ENCODE data around the gene RHCG.
"Not testable (repeated sequence)": the region's sequence is repeated elsewhere in the genome, so short reads cannot be mapped to it uniquely, and the experiment has no call there.

RHCG gene

DNA sequence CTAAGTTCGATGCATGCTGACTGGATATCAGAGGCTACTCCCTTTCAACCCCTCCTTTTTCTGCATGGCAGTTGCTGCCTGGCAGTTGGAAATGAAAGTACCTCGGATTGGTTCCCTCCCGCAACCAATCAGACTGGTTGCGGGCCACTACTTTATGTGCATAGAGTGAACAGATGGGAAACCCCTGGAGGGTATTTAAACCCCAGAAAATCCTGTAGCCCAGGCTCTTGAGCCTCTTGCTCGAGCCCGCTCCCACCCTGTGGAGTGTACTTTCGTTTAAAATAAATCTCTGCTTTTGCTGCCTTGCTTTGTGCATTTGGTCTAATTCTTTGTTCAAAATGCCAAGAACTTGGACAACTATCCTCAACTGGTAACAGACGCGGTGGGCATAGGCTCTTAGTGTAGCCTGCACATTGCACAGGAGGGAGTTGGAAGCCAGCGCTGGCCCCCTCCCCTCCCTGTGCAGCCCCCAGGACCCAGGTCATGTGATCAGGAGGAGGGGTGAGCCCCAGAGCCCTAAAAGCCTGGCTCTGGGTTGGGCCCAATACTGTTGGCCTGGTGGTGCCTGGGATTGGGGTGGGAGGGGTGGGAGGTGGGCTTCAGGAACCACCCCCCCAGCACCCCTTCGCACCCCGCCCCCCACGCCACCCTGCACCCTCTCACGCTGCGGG lies 26.8 kb downstream of the RHCG start:
- no peak overlapping the region for H3K4me3 Mint-ChIP-seq
- DNase-seq (ENCODE audit: low spot score in 2 of 2) (no peak), ATAC-seq (no peak)
- no peaks in the 10 kb centered on the region for H3K36me3 Mint-ChIP-seq
- peaks cover 5% of the 10 kb centered on the region for H3K4me1 Mint-ChIP-seq
- H3K27ac Mint-ChIP-seq = no peak overlapping the region
- no peaks in the 10 kb centered on the region for H3K9me3 Mint-ChIP-seq

DNA sequence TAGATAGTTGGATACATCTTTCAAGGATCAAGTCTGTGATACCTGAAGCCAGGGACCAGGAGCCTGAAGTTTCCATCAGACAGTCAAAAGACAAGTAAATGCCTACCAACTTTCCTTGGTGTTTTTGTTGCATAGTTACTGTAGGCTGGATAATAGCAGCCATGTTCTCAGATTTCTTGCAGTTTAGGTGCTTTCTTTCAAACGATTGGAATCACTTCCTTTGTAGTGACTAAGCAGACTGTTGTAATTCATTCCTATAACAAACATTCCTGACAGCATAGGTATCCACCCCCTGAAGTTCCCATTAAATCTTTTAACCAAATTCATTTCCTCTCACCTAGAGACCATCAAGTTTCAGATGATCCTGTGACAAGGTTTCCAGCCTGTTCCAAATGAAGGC lies 27.6 kb downstream of the RHCG start:
- not testable (repeated sequence) for H3K27ac Mint-ChIP-seq, ATAC-seq, H3K4me1 Mint-ChIP-seq

DNA sequence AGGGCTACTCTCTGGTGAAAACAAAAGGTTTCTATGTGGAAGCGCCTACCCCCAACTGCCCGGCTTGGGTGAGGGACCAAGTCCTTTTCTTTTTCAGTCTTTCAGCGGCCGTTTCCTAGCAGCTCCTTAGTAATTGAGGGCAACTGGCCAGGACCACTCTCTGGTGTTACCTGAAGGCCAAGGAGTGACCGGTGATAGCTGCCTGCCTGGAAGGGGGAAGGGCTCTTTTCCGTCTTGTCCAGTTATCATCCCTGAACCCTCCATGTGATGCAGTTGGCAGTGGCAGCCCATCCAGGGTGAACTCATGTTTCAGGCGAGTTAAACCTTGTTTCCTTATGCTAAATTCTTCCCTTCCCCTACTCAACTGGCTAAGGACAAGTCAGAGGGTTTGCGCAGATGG lies 33.3 kb downstream of the RHCG start:
- Mint-ChIP-seq H3K4me3 (no peak overlapping the region), H3K36me3 (no peaks in the 10 kb centered on the region), H3K4me1 (peaks cover 13% of the 10 kb centered on the region), H3K27ac (no peak overlapping the region), H3K9me3 (no peaks in the 10 kb centered on the region)
- DNase-seq (ENCODE audit: low spot score in 2 of 2) (no peak), ATAC-seq (no peak)

More for the DNA sequence above, 27.6 kb downstream of the RHCG start:
- not testable (repeated sequence) for DNase-seq (ENCODE audit: low spot score in 2 of 2); H3K36me3 Mint-ChIP-seq; H3K4me3 Mint-ChIP-seq; H3K9me3 Mint-ChIP-seq

DNA sequence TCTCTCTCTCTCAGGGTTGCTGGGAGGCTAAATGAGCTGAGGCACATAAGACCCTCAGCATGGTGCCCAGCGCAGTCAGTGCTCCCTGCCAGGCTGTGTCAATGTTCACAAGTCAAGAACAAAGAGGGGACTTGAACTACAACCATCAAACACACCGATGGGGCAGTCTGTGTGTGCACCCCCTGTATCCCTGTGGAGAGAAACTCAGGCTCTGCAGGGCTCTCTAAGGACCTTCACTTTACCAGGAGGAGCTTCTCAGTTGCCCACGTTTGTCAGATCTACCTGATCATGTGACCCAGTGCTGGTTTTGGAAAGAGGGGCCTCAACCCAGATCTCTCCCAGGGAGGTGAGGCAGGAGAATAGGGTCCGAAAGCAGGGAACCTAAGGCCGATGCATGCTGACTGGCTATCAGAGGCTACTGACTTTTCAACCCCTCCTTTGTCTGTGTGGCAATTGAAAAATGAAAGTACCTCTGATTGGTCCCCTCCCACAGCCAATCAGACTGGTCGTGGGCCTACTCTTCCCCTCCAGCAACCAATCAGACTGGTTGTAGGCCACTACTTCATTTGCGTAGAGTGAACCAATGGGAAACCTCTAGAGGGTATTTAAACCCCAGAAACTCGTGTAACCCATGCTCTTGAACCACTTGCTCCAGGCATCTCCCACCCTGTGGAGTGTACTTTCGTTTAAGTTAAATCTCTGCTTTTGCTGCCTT lies 34.0 kb downstream of the RHCG start:
- ATAC-seq = peak; percentile 36
- peak overlapping the region; percentile 32 for H3K27ac Mint-ChIP-seq

DNA sequence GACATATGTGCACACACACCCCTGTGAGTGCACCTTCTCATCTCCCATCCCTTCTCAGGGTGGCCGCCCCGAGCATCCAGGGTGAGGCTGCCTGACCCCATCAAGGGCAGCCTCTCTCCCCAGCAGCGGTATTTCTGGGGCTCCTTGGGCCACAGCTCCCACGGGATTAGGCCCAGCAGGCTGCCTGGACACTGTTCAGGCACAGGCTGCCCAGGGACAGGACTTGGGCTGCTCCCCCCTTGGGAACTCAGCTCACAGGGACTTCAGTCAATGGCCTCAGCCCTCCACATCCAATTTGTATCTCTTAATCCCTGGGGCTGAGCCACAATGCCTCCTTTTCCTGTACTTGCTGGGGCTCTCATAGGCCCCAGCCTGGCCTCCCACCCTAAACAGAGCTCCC lies 35.0 kb downstream of the RHCG start:
- Mint-ChIP-seq H3K9me3 (no peaks in the 10 kb centered on the region), H3K36me3 (no peaks in the 10 kb centered on the region), H3K27ac (peak overlapping the region; percentile 32), H3K4me1 (peaks cover 13% of the 10 kb centered on the region), H3K4me3 (no peak overlapping the region)
- no peak for DNase-seq (ENCODE audit: low spot score in 2 of 2)
- ATAC-seq = no peak

More for the DNA sequence above, 34.0 kb downstream of the RHCG start:
- H3K4me1 Mint-ChIP-seq = peaks cover 13% of the 10 kb centered on the region
- no peaks in the 10 kb centered on the region for H3K9me3 Mint-ChIP-seq
- H3K4me3 Mint-ChIP-seq = no peak overlapping the region
- no peak for DNase-seq (ENCODE audit: low spot score in 2 of 2)
- H3K36me3 Mint-ChIP-seq = no peaks in the 10 kb centered on the region

GRCh38 chr15:89460048-89460447 lies 36.3 kb downstream of the RHCG start:
- Mint-ChIP-seq H3K4me3 (no peak overlapping the region), H3K4me1 (peaks cover 13% of the 10 kb centered on the region), H3K9me3 (no peaks in the 10 kb centered on the region), H3K36me3 (no peaks in the 10 kb centered on the region), H3K27ac (no peak overlapping the region)
- DNase-seq (ENCODE audit: low spot score in 2 of 2) = no peak
- no peak for ATAC-seq

GRCh38 chr15:89459271-89460038 lies 36.9 kb downstream of the RHCG start:
- no peaks in the 10 kb centered on the region for H3K36me3 Mint-ChIP-seq
- H3K4me1 Mint-ChIP-seq = peaks cover 13% of the 10 kb centered on the region
- no peaks in the 10 kb centered on the region for H3K9me3 Mint-ChIP-seq
- DNase-seq (ENCODE audit: low spot score in 2 of 2) (no peak), ATAC-seq (no peak)
- H3K27ac Mint-ChIP-seq = no peak overlapping the region
- no peak overlapping the region for H3K4me3 Mint-ChIP-seq

DNA sequence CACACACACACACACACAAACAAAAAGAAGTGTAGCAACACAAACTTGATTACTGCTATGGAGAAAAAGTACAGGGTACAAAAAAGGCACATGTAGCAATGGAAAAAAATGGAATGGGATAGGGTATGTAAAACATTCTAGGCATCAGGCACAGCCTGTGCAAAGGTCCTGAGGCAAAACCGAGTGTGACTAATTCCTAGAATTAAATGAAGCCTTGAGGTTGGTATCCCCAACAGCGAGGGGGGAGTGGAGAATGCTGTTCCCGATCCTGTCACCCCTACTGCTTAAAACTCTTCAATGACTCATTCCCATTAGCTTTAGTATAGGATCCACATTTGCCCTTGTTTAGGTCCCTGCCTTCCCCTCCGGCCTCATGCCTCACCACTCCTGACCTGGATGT lies 37.9 kb downstream of the RHCG start:
- Mint-ChIP-seq H3K36me3 (no peaks in the 10 kb centered on the region), H3K4me3 (no peak overlapping the region), H3K4me1 (peaks cover 13% of the 10 kb centered on the region), H3K27ac (no peak overlapping the region), H3K9me3 (no peaks in the 10 kb centered on the region)
- DNase-seq (ENCODE audit: low spot score in 2 of 2) = no peak
- no peak for ATAC-seq

GRCh38 chr15:89457086-89457485 lies 39.3 kb downstream of the RHCG start:
- ATAC-seq (no peak), DNase-seq (ENCODE audit: low spot score in 2 of 2) (no peak)
- Mint-ChIP-seq H3K4me1 (peaks cover 6% of the 10 kb centered on the region), H3K27ac (no peak overlapping the region), H3K36me3 (no peaks in the 10 kb centered on the region), H3K9me3 (no peaks in the 10 kb centered on the region), H3K4me3 (no peak overlapping the region)

GRCh38 chr15:89455535-89455934 lies 40.8 kb downstream of the RHCG start:
- no peaks in the 10 kb centered on the region for H3K9me3 Mint-ChIP-seq
- DNase-seq (ENCODE audit: low spot score in 2 of 2) = no peak
- no peak overlapping the region for H3K27ac Mint-ChIP-seq
- no peak for ATAC-seq
- H3K36me3 Mint-ChIP-seq = no peaks in the 10 kb centered on the region
- H3K4me3 Mint-ChIP-seq = no peak overlapping the region
- H3K4me1 Mint-ChIP-seq = no peaks in the 10 kb centered on the region

DNA sequence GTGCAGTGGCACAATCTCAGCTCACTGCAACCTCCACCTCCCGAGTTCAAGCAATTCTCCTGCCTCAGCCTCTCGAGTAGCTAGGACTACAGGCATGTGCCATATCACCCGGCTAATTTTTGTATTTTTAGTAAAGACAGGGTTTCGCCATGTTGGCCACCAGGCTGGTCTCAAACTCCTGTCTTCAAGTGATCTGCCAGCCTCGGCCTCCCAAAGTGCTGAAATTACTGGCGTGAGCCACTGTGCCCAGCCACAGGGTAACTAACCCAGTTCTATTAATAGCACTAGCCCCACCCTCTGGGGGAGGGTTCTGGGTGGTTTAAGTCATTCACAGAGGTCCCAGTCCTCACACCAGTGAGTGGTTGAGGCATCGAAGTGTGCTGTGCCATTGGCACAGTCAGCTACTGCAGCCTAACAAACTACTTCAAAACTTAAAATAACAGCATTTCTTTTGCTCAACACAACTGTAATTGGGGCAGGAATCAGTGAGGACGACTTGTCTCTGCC lies 44.0 kb downstream of the RHCG start:
- Mint-ChIP-seq H3K9me3 (no peaks in the 10 kb centered on the region), H3K27ac (no peak overlapping the region), H3K36me3 (no peaks in the 10 kb centered on the region), H3K4me1 (no peaks in the 10 kb centered on the region), H3K4me3 (no peak overlapping the region)
- no peak for ATAC-seq
- DNase-seq (ENCODE audit: low spot score in 2 of 2) = no peak

DNA sequence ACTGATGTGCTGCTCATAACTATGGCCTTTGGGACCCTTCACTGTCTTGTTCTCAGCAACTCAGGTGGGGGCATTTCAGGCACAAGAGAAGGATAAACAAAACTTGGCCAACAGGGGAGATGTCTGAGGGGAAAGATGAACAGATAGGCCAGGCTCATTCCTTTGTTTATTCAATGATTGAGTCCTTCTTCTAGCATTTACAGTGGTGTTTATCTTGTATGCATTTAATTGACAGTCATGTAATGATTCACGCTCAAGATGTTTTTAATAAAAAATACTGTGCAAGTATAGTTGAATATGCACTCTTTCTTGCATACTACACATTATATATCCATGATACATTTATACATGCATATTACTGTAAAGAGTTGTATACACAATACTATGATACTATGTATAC lies 44.5 kb downstream of the RHCG start:
- H3K9me3 Mint-ChIP-seq = no peaks in the 10 kb centered on the region
- no peak overlapping the region for H3K4me3 Mint-ChIP-seq
- H3K27ac Mint-ChIP-seq = no peak overlapping the region
- no peaks in the 10 kb centered on the region for H3K36me3 Mint-ChIP-seq
- no peak for DNase-seq (ENCODE audit: low spot score in 2 of 2)
- no peaks in the 10 kb centered on the region for H3K4me1 Mint-ChIP-seq
- no peak for ATAC-seq

DNA sequence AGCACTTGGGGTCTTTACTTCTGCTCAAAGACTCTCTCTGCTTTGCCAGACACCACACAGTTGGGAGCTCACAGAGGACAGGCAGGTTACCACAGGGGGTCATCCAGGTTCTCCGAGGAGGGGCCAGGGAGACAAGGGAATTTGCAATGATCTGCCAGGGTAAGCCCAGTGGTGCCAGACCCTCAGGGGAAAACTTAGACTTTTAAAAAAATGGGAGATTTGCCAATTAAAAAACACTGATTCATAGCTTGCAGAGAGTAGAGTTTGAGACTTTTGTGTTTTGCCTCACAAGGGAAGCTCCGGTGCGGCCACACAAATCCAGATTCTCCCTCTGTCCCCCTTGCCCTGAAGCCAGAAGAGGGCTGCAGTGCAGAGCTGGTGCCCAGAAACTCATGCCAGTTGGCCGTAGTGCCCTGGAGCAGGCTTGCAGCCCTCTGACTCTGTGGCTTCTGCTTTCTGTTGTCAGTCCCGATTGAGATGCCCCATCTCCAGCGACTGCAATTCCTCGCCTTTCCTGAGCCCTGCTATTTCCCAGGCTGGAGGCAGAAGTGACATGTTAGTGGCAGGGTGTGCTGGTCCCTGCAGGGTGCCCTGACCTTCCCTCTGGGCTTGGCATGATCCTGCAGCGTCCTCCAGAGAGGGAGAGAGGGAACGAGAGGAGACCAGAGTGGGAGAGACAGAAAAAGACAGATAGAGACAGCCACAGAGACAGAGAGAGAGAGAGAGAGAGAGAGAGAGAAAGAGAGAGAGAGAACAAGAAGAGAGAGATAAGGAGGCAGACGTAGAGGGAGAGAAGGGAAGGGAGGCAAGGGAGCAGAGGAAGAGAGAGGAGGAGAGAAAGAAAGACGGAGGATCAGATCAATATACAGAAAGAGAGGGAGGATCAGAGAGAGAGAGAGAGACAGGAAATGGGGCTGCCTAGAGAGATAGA lies 46.0 kb downstream of the RHCG start:
- Mint-ChIP-seq H3K9me3 (no peaks in the 10 kb centered on the region), H3K36me3 (no peaks in the 10 kb centered on the region), H3K4me1 (no peaks in the 10 kb centered on the region), H3K4me3 (no peak overlapping the region), H3K27ac (no peak overlapping the region)
- DNase-seq (ENCODE audit: low spot score in 2 of 2) (no peak), ATAC-seq (no peak)

- DNase-seq (ENCODE audit: low spot score in 2 of 2) (no peak), ATAC-seq (no peak)
- H3K9me3 Mint-ChIP-seq = no peaks in the 10 kb centered on the region
- H3K27ac Mint-ChIP-seq = no peak overlapping the region
- H3K4me1 Mint-ChIP-seq = no peaks in the 10 kb centered on the region
- no peaks in the 10 kb centered on the region for H3K36me3 Mint-ChIP-seq
- no peak overlapping the region for H3K4me3 Mint-ChIP-seq
These were observed 47.6 kb downstream of the RHCG start for GRCh38 chr15:89448825-89449224.

DNA sequence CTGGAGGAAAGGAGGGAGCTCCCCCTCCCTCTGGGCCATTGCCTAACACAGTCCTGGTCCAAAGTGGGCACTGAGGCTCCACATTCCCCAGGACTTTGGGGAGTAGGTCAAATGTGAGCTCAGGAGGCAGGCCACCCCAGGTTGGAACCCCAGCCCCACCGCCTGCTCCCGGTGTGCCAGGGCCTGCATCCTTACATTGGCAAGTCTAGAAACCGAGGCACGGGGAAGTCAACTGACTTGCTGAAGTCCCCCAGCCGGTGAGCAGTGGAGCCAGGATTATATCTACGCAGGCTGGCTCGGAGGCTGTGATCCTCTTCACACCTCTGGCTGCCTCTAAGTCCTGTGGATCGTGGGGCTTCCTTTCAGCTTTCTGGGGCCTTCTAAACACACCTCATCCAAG lies 48.7 kb downstream of the RHCG start:
- no peak overlapping the region for H3K4me3 Mint-ChIP-seq
- DNase-seq (ENCODE audit: low spot score in 2 of 2) = no peak
- H3K4me1 Mint-ChIP-seq = no peaks in the 10 kb centered on the region
- H3K27ac Mint-ChIP-seq = no peak overlapping the region
- ATAC-seq = no peak
- H3K9me3 Mint-ChIP-seq = no peaks in the 10 kb centered on the region
- H3K36me3 Mint-ChIP-seq = no peaks in the 10 kb centered on the region

Measured in stimulated activated effector memory CD8-positive, alpha-beta T cell treated with anti-CD3 and anti-CD28 coated beads, Interleukin-12 subunit alpha, Interleukin-12 subunit beta, amount 100 ng/mL, for 72 hours (primary cell).